B cell (primary cell): Measurements from ENCODE around the gene POMT1. TPM values are rescaled to one million over a fixed set of nuclear protein-coding genes. Genes with fewer than 3 reads are reported as not detected.

Experiments
- ATAC-seq: fragments of 200-7000 bp; cut with Tn5 transposase; one replicate; pipeline ENCODE4 v1.10.0; 2021; ENCODE audit warnings: low read depth, mild to moderate bottlenecking, moderate number of reproducible peaks, moderate library complexity
- CTCF ChIA-PET: fragments of 350-600 bp; sonication (Branson Sonifier 250); formaldehyde crosslinking; loops from one replicate; lab custom pipeline; 2021; ENCODE audit warnings: antibody characterized with exemption, inconsistent platforms; lab: Charles Lee
- POLR2A ChIA-PET: fragments of 350-600 bp; sonication (Branson Sonifier 250); formaldehyde crosslinking; loops from one replicate; lab custom pipeline; 2021; ENCODE audit warnings: antibody characterized with exemption; lab: Charles Lee
- DNase-seq: peaks from one replicate; pipeline ENCODE4 v3.0.0; 2013
- H2AFZ ChIP-seq: 2 replicates; pipeline ENCODE4 v1.6.1; 2012; ENCODE audit warnings: mild to moderate bottlenecking, low read depth, low read length; ENCODE audit not compliant: insufficient read depth, poor library complexity, severe bottlenecking
- H3K27ac ChIP-seq, 2 donors: 1 replicate in 1 of 2; 2 replicates in 1 of 2; pipeline ENCODE4 v1.5.1; 2012 to 2013; ENCODE audit warnings: low read length in 2 of 2, mild to moderate bottlenecking in 2 of 2, moderate library complexity in 1 of 2
- H3K27me3 ChIP-seq, 4 experiments: fragments of 200-600 bp in 1 of 4; sonication (generic) in 1 of 4; replicated peaks in 1 of 4; 1 replicate in 2 of 4; 2 replicates in 2 of 4; pipeline versions ENCODE4 v1.6.1 to v1.7.0; 2013 to 2016; ENCODE audit warnings: low read length in 3 of 4, mild to moderate bottlenecking in 2 of 4, mixed read lengths in 1 of 4, moderate library complexity in 1 of 4; ENCODE audit not compliant: insufficient read depth in 4 of 4, control insufficient read depth in 3 of 4; ENCODE audit errors: control extremely low read depth in 1 of 4
- H3K36me3 ChIP-seq, 2 experiments: replicated peaks in 1 of 2; 1 replicate in 1 of 2; 2 replicates in 1 of 2; pipeline versions ENCODE4 v1.6.1 to v1.7.1; 2013; ENCODE audit warnings: low read length in 1 of 2; ENCODE audit not compliant: insufficient read depth in 2 of 2, control insufficient read depth in 1 of 2; ENCODE audit errors: control extremely low read depth in 1 of 2, extremely low read depth in 1 of 2
- H3K4me1 ChIP-seq, 2 donors: fragments of 200-600 bp in 1 of 2; sonication (generic) in 1 of 2; 1 replicate in 1 of 2; 2 replicates in 1 of 2; pipeline versions ENCODE4 v1.5.1 to v1.6.1; 2013 to 2017; ENCODE audit warnings: low read length in 2 of 2; ENCODE audit not compliant: control insufficient read depth in 2 of 2, insufficient read depth in 2 of 2
- H3K4me2 ChIP-seq: replicated peaks from 2 replicates; pipeline ENCODE3; 2012; ENCODE audit warnings: mild to moderate bottlenecking, low read depth, low read length; ENCODE audit not compliant: poor library complexity, severe bottlenecking
- H3K4me3 ChIP-seq, 5 experiments: fragments of 200-600 bp in 1 of 5; sonication (generic) in 1 of 5; 1 replicate in 3 of 5; 2 replicates in 2 of 5; pipeline versions ENCODE4 v1.5.1 to v1.7.0; 2011 to 2016; ENCODE audit warnings: low read length in 4 of 5, mild to moderate bottlenecking in 4 of 5, low read depth in 2 of 5, control low read depth in 1 of 5, moderate library complexity in 1 of 5; ENCODE audit not compliant: insufficient read depth in 1 of 5; ENCODE audit errors: control extremely low read depth in 1 of 5, extremely low read depth in 1 of 5
- H3K79me2 ChIP-seq: fragments of 200-600 bp; sonication (generic); one replicate; pipeline ENCODE4 v1.6.0; 2016; ENCODE audit warnings: low read length; ENCODE audit not compliant: control insufficient read depth, insufficient read depth
- H3K9ac ChIP-seq: fragments of 200-600 bp; sonication (generic); 2 replicates; pipeline ENCODE4 v1.6.1; 2017; ENCODE audit warnings: mild to moderate bottlenecking, low read length, moderate library complexity
- H3K9me3 ChIP-seq, 3 donors: one replicate each; pipeline versions ENCODE4 v1.6.1 to v1.7.1; 2013; ENCODE audit warnings: low read length in 2 of 3; ENCODE audit not compliant: control insufficient read depth in 2 of 3, insufficient read depth in 1 of 3; ENCODE audit errors: control extremely low read depth in 1 of 3
- H4K20me1 ChIP-seq: 2 replicates; pipeline ENCODE4 v1.6.0; 2012; ENCODE audit warnings: mild to moderate bottlenecking, low read length; ENCODE audit not compliant: insufficient read depth, control insufficient read depth, poor library complexity, severe bottlenecking
- H3K27ac Mint-ChIP-seq: one replicate; pipeline ENCODE4 v1.8.0; 2021; ENCODE audit warnings: mixed read lengths
- H3K27me3 Mint-ChIP-seq: one replicate; pipeline ENCODE4 v1.8.0; 2021; ENCODE audit warnings: mixed read lengths
- H3K4me1 Mint-ChIP-seq: one replicate; pipeline ENCODE4 v1.8.0; 2021; ENCODE audit warnings: mixed read lengths
- H3K4me3 Mint-ChIP-seq: one replicate; pipeline ENCODE4 v1.8.0; 2021; ENCODE audit warnings: mixed read lengths
- H3K9me3 Mint-ChIP-seq: one replicate; pipeline ENCODE4 v1.8.0; 2022; ENCODE audit warnings: mixed read lengths; ENCODE audit not compliant: insufficient read depth
- EZH2 ChIP-seq: IDR thresholded peaks from 2 replicates; pipeline ENCODE4 v1.6.1; 2012; ENCODE audit warnings: borderline replicate concordance, low read depth, mild to moderate bottlenecking, moderate library complexity, low read length; ENCODE audit not compliant: insufficient read depth, poor library complexity, severe bottlenecking
- WGBS: methylation state at CpG from one replicate; pipeline ENCODE4 v1.1.5; 2013; ENCODE audit warnings: missing lambda C conversion rate; ENCODE audit not compliant: insufficient coverage; 5-methylcytosine and 5-hydroxymethylcytosine counted together
- intact Hi-C: fragments of 100-400 bp; cut with micrococcal nuclease; formaldehyde crosslinking; loops from one replicate; pipeline ENCODE4 v1.10.0; 2022
- polyA plus RNA-seq: library from polyadenylated mRNA; depleted of rRNA; stranded (reverse); fragments of >200 nt; gene quantifications from 2 replicates; pipeline ENCODE4 v1.2.3, GENCODE V29; 2012
- total RNA-seq, 2 donors: library from RNA; stranded (reverse); fragments of 120-200 nt in 1 of 2; gene quantifications; 1 replicate in 1 of 2; 2 replicates in 1 of 2; pipeline versions ENCODE4 v1.2.3 to v1.2.4, GENCODE V29; 2013 to 2022
- TF ChIP-seq, protein P1 (sequence below): fragments of 200-600 bp; IDR thresholded peaks from one replicate; pipeline ENCODE4 v1.8.0; 2022; ENCODE audit warnings: antibody characterized with exemption, mild to moderate bottlenecking

The POMT1 gene
- total and polyA plus RNA-seq, 2 donors (not counting 1 experiment from before 2014, with no cell fraction given) = 41.9 to 42.0 TPM

DNA sequence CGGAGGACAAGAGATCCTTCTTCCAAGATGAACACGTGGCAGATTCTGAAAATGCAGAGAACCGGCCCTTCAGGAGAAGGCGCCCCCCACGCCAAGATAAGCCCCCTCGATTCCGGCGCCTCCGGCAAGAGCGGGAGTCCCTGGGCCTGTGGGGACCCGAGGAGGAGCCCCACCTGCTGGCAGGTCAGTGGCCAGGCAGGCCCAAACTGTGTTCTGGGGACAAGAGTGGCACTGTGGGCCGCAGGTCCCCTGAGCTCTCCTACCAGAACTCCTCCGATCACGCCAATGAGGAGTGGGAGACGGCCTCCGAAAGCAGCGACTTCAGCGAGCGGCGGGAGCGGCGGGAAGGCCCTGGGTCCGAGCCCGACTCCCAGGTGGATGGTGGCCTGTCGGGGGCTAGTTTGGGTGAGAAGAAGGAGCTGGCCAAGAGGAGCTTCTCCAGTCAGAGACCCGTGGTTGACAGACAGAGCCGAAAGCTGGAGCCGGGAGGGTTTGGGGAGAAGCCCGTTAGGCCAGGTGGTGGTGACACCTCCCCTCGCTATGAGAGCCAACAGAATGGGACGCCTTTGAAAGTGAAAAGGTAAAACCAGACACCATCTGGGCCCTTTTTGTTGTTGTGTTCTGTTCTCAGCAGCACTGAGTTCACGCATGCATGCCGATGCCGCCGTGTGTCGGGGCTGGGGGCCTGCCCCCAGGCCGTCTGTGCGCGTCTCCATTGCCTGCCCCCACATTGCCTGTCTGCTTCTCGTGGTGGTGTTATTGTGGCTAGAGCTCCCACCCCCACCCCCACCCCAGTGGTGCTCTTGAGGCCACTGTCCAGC lies 26.6 kb upstream of the POMT1 start:
- Mint-ChIP-seq H3K9me3 (no peaks in the 10 kb centered on the region), H3K27me3 (no peaks in the 10 kb centered on the region), H3K4me1 (peaks cover 1% of the 10 kb centered on the region), H3K4me3 (no peak overlapping the region), H3K27ac (no peak overlapping the region)
- Histone ChIP-seq H3K4me2 (no peak overlapping the region), H3K9ac (no peak overlapping the region), H3K27ac (no peak overlapping the region), H3K4me1 (no peaks in the 10 kb centered on the region), H3K79me2 (peaks cover 42% of the 10 kb centered on the region), H2AFZ (no peak overlapping the region), H4K20me1 (peaks cover 76% of the 10 kb centered on the region), H3K4me3 (no peak overlapping the region), H3K9me3 (no peaks in the 10 kb centered on the region), H3K27me3 (no peaks in the 10 kb centered on the region), H3K36me3 (peaks cover 4 to 93% of the 10 kb centered on the region in 2 experiments)
- no peak for DNase-seq
- no peak for ATAC-seq
- ChIA-PET POLR2A (no interaction called here), CTCF (interaction anchor here (0.9 to 5.0 kb wide), 3 partner anchors 9 to 126 kb away, joined by 3 to 29 read pairs (median 3); no protein-coding TSS in a partner anchor)
- TF ChIP-seq, protein P1, sequence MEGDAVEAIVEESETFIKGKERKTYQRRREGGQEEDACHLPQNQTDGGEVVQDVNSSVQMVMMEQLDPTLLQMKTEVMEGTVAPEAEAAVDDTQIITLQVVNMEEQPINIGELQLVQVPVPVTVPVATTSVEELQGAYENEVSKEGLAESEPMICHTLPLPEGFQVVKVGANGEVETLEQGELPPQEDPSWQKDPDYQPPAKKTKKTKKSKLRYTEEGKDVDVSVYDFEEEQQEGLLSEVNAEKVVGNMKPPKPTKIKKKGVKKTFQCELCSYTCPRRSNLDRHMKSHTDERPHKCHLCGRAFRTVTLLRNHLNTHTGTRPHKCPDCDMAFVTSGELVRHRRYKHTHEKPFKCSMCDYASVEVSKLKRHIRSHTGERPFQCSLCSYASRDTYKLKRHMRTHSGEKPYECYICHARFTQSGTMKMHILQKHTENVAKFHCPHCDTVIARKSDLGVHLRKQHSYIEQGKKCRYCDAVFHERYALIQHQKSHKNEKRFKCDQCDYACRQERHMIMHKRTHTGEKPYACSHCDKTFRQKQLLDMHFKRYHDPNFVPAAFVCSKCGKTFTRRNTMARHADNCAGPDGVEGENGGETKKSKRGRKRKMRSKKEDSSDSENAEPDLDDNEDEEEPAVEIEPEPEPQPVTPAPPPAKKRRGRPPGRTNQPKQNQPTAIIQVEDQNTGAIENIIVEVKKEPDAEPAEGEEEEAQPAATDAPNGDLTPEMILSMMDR = peak; percentile 23
- TF ChIP-seq EZH2 = no peak
- intact Hi-C loops = no loop called here
- WGBS = 98% methylated on average over 36 of the region's 40 CpGs

DNA sequence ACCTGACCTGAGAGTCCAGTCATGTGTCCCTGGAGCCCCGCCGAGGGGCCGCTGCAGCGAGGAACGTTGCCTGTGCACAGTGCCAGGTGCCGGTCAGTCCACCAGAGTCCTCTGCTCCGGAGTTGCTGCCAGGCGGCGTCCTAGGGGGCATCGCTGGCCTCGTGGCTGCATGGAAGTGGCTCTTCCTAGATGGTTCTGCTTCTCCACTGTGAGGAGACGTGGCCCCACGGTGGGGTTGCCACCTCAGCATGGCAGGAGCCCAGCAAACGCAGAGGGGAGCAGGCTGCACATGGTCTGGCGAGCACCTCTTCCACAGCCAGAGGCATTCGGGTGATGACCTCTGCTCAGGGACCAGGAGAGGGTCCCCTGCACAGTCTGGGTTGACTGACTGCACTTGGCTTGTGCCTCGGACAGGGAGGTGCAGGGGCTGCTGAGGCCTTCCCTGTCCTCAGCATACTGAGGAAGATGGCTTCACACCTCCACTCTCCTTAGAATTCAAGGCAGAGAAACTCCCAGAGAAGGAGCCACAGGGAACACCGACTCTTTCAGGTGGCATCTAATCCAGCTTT lies 25.9 kb upstream of the POMT1 start:
- DNase-seq (no peak), ATAC-seq (no peak)
- POLR2A ChIA-PET = no interaction called here
- no peak overlapping the region for H3K4me3 ChIP-seq
- TF ChIP-seq, protein P1 = no peak
- TF ChIP-seq EZH2 = no peak
- no peaks in the 10 kb centered on the region for H3K27me3 ChIP-seq
- peaks cover 78% of the 10 kb centered on the region for H4K20me1 ChIP-seq
- no peaks in the 10 kb centered on the region for H3K4me1 ChIP-seq
- peaks cover 1% of the 10 kb centered on the region for H3K4me1 Mint-ChIP-seq
- H3K79me2 ChIP-seq = peaks cover 36% of the 10 kb centered on the region
- intact Hi-C loops = no loop called here
- H3K4me2 ChIP-seq = no peak overlapping the region
- H3K4me3 Mint-ChIP-seq = no peak overlapping the region
- H2AFZ ChIP-seq = no peak overlapping the region
- H3K27ac ChIP-seq = no peak overlapping the region
- H3K9me3 Mint-ChIP-seq = no peaks in the 10 kb centered on the region
- 97% methylated on average over 18 of the region's 18 CpGs for WGBS
- no peak overlapping the region for H3K27ac Mint-ChIP-seq
- no peak overlapping the region for H3K9ac ChIP-seq
- no peaks in the 10 kb centered on the region for H3K27me3 Mint-ChIP-seq
- CTCF ChIA-PET = interaction anchor here (0.6 to 5.0 kb wide), 5 partner anchors 10 to 127 kb away, joined by 3 to 29 read pairs (median 3); no protein-coding TSS in a partner anchor
- no peaks in the 10 kb centered on the region for H3K9me3 ChIP-seq
- H3K36me3 ChIP-seq = peaks cover 0 to 90% of the 10 kb centered on the region in 2 experiments
